ENCODE measurements around the gene SNX24.

Gene SNX24

GRCh38 chr5:122941737-122942136 is 96.3 kb downstream of the SNX24 start:
- no peaks in the 10 kb centered on the region for H3K4me1 ChIP-seq (ENCODE audit: insufficient read depth, low read length)
- H3K9me3 ChIP-seq (ENCODE audit: insufficient read depth, low read length, severe bottlenecking), result no peaks in the 10 kb centered on the region
- ATAC-seq (ENCODE audit: insufficient read depth, low read depth) (no peak), DNase-seq (no peak)
- H3K9ac ChIP-seq (ENCODE audit: low read depth, low read length), result no peak overlapping the region
- H3K27ac ChIP-seq (ENCODE audit: low read length), result no peak overlapping the region
- H3K27me3 ChIP-seq (ENCODE audit: insufficient read depth, low read length, poor library complexity), result no peaks in the 10 kb centered on the region
- no peak overlapping the region for H2AFZ ChIP-seq (ENCODE audit: low read depth, low read length)
- H3K4me2 ChIP-seq (ENCODE audit: insufficient read depth, low read length), result no peak overlapping the region
- H4K20me1 ChIP-seq (ENCODE audit: insufficient read depth, low read length), result no peaks in the 10 kb centered on the region
- no peaks in the 10 kb centered on the region for H3K79me2 ChIP-seq (ENCODE audit: insufficient read depth, low read length)
- no peak overlapping the region for H3K4me3 ChIP-seq (ENCODE audit: low read depth in 1 of 2, low read length in 2 of 2)
- no peaks in the 10 kb centered on the region for H3K36me3 ChIP-seq (ENCODE audit: insufficient read depth, low read length)
- TF ChIP-seq EZH2 (IDR thresholded peaks at IDR 0.05; ENCODE audit: borderline replicate concordance, low read depth, low read length, severe bottlenecking) (no peak), CTCF (IDR thresholded peaks at IDR 0.05; ENCODE audit: borderline replicate concordance, extremely low read depth, low read length, poor library complexity, severe bottlenecking) (no peak)

DNA sequence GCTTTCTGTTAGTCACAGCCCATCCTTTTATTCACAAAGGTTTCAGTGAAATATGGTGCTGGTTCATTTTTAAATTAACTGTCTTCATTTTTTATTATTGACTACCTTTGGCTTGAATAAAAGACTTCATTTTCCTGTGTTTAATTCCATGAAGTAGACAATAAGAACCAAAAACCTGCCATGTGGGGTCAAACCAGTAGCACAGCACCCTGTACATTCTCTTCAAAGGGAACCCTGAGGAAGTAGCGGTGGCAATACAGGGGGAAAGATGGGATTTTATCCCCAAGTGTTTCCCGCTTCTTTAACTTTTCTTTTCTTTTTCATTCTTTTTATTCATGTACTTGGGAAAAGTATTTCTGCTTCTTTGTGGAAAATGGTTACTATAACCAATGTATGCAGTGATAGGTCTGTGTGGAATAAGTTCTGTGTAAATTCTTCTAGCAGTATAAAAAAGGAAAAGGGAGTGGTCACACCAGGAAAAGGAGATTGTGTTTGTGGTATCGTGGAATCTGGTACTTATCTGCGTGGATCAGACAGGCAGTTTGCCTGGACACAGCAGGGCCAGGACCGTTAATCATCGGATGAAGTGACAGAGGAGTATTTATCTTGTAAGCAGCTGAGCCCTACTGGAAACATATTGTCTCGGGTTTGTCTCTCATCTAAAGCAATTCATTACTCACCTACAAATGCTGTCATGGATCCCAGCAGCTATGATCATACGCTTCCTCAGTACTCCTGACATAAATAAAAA is 96.9 kb downstream of the SNX24 start:
- H3K4me1 ChIP-seq (ENCODE audit: insufficient read depth, low read length), result no peaks in the 10 kb centered on the region
- H3K79me2 ChIP-seq (ENCODE audit: insufficient read depth, low read length), result no peaks in the 10 kb centered on the region
- H2AFZ ChIP-seq (ENCODE audit: low read depth, low read length), result no peak overlapping the region
- no peak overlapping the region for H3K27ac ChIP-seq (ENCODE audit: low read length)
- H3K9ac ChIP-seq (ENCODE audit: low read depth, low read length), result no peak overlapping the region
- H3K9me3 ChIP-seq (ENCODE audit: insufficient read depth, low read length, severe bottlenecking), result no peaks in the 10 kb centered on the region
- no peak for ATAC-seq (ENCODE audit: insufficient read depth, low read depth)
- H3K4me2 ChIP-seq (ENCODE audit: insufficient read depth, low read length), result no peak overlapping the region
- H3K27me3 ChIP-seq (ENCODE audit: insufficient read depth, low read length, poor library complexity), result no peaks in the 10 kb centered on the region
- H4K20me1 ChIP-seq (ENCODE audit: insufficient read depth, low read length), result no peaks in the 10 kb centered on the region
- H3K4me3 ChIP-seq (ENCODE audit: low read depth in 1 of 2, low read length in 2 of 2), result no peak overlapping the region
- TF ChIP-seq EZH2 (IDR thresholded peaks at IDR 0.05; ENCODE audit: borderline replicate concordance, low read depth, low read length, severe bottlenecking) (no peak), CTCF (IDR thresholded peaks at IDR 0.05; ENCODE audit: borderline replicate concordance, extremely low read depth, low read length, poor library complexity, severe bottlenecking) (no peak)
- no peak for DNase-seq
- no peaks in the 10 kb centered on the region for H3K36me3 ChIP-seq (ENCODE audit: insufficient read depth, low read length)

- Histone ChIP-seq H3K4me1 (ENCODE audit: insufficient read depth, low read length) (no peaks in the 10 kb centered on the region), H4K20me1 (ENCODE audit: insufficient read depth, low read length) (no peaks in the 10 kb centered on the region), H2AFZ (ENCODE audit: low read depth, low read length) (no peak overlapping the region), H3K4me3 (ENCODE audit: low read depth in 1 of 2, low read length in 2 of 2) (no peak overlapping the region), H3K27ac (ENCODE audit: low read length) (no peak overlapping the region), H3K9ac (ENCODE audit: low read depth, low read length) (no peak overlapping the region), H3K79me2 (ENCODE audit: insufficient read depth, low read length) (no peaks in the 10 kb centered on the region), H3K27me3 (ENCODE audit: insufficient read depth, low read length, poor library complexity) (no peaks in the 10 kb centered on the region), H3K9me3 (ENCODE audit: insufficient read depth, low read length, severe bottlenecking) (no peaks in the 10 kb centered on the region), H3K36me3 (ENCODE audit: insufficient read depth, low read length) (no peaks in the 10 kb centered on the region), H3K4me2 (ENCODE audit: insufficient read depth, low read length) (no peak overlapping the region)
- TF ChIP-seq CTCF (IDR thresholded peaks at IDR 0.05; ENCODE audit: borderline replicate concordance, extremely low read depth, low read length, poor library complexity, severe bottlenecking) (no peak), EZH2 (IDR thresholded peaks at IDR 0.05; ENCODE audit: borderline replicate concordance, low read depth, low read length, severe bottlenecking) (no peak)
- ATAC-seq (ENCODE audit: insufficient read depth, low read depth), result no peak
- no peak for DNase-seq
Observed at GRCh38 chr5:122943050-122943698, 97.8 kb downstream of the SNX24 start.

Measured in DND-41 (cell line).